Measurements from ENCODE around the gene MEOX2. TPM values are rescaled to one million over a fixed set of nuclear protein-coding genes. Genes with fewer than 3 reads are reported as not detected.

The MEOX2 gene
- total RNA-seq, 1 experiment from 2014 or later = not detected

DNA sequence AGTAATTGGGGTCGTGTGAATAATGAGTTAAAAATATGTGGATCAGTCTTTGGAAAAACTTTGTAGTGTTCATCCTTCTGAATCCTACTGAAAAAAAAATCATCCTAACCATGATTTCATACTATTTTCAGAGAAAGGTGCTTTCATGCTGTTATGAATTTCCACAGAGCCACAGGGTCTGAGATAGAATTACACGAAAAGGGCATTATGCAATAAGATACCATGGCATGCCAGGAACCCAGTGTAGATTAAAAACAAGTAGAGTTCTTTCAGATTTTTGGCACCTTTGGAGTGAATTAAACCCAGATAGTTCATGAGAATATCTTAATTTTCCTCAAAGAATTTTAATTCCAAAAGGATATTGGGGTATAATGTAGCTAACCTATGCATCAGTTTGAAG, 77.2 kb downstream of the MEOX2 start:
- Mint-ChIP-seq H3K4me3 (ENCODE audit: unreplicated experiment) (no peak overlapping the region), H3K27me3 (ENCODE audit: insufficient read depth, unreplicated experiment) (peaks cover 6% of the 10 kb centered on the region), H3K9me3 (ENCODE audit: unreplicated experiment) (no peaks in the 10 kb centered on the region), H3K27ac (ENCODE audit: unreplicated experiment) (no peak overlapping the region), H3K4me1 (ENCODE audit: low read depth, unreplicated experiment) (no peaks in the 10 kb centered on the region), H3K36me3 (ENCODE audit: insufficient read depth, unreplicated experiment) (no peaks in the 10 kb centered on the region)
- no peaks in the 10 kb centered on the region for H3K9me3 ChIP-seq
- no peaks in the 10 kb centered on the region for H3K36me3 ChIP-seq (ENCODE audit: control insufficient read depth, insufficient read depth, low read length)
- DNase-seq = no peak
- ChIA-PET POLR2A (no interaction called here), CTCF (no interaction called here)
- no TSS peak for BruUV-seq (replicated peaks)
- H3K4me1 ChIP-seq = no peaks in the 10 kb centered on the region
- H3K4me3 ChIP-seq (ENCODE audit: low read depth, low read length) = no peak overlapping the region
- no peak for TF ChIP-seq CTCF (IDR thresholded peaks at IDR 0.05; ENCODE audit: insufficient read depth in 1 of 2, low read depth in 1 of 2, low read length in 1 of 2, severe bottlenecking in 1 of 2, unreplicated experiment in 1 of 2)
- intact Hi-C loops (cut with micrococcal nuclease; ENCODE audit: unreplicated experiment) = no loop called here
- no peaks in the 10 kb centered on the region for H3K27me3 ChIP-seq (replicated peaks; ENCODE audit: control insufficient read depth, insufficient read depth, low read length)

DNA sequence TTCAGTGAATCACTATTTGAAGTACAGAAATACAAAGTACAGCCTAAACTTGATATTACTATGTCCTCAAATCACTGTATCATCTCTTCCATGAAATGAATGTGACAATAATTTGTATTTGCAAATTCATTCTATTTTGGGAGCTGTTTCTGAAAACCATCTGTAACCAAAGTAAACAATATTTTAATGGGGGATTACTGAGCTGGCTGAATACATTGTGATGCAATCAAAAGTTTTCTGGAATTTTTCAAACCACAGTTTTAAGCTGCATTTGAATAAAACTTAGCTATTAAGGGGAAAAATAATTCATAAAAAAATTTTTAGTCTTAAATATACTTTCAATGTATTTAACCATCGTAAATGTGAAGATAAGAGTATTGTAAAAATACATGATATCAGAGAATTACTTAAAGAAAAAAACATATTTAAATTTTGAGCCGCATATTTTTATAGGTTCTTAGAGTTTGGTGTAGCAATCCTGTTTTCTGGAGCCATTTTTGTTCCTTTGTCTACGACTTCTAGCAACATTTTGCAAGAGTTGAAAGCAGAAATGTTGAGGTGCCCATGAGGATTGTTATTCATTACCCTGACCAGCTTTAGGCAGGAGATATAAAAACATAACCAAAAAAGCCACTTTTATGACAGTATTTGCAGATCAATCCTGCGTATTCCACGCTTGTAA, 78.8 kb downstream of the MEOX2 start:
- no peak overlapping the region for H3K4me3 Mint-ChIP-seq (ENCODE audit: unreplicated experiment)
- ChIA-PET CTCF (interaction anchor here (0.6 kb wide), 1 partner anchor 1028 kb away, joined by 6 read pairs; no protein-coding TSS in a partner anchor), POLR2A (no interaction called here)
- no peak for DNase-seq
- TF ChIP-seq CTCF (IDR thresholded peaks at IDR 0.05; ENCODE audit: insufficient read depth in 1 of 2, low read depth in 1 of 2, low read length in 1 of 2, severe bottlenecking in 1 of 2, unreplicated experiment in 1 of 2) = no peak
- H3K9me3 Mint-ChIP-seq (ENCODE audit: unreplicated experiment) = no peaks in the 10 kb centered on the region
- no peaks in the 10 kb centered on the region for H3K4me1 ChIP-seq
- H3K36me3 ChIP-seq (ENCODE audit: control insufficient read depth, insufficient read depth, low read length) = no peaks in the 10 kb centered on the region
- no peak overlapping the region for H3K27ac Mint-ChIP-seq (ENCODE audit: unreplicated experiment)
- no peaks in the 10 kb centered on the region for H3K4me1 Mint-ChIP-seq (ENCODE audit: low read depth, unreplicated experiment)
- no peaks in the 10 kb centered on the region for H3K36me3 Mint-ChIP-seq (ENCODE audit: insufficient read depth, unreplicated experiment)
- H3K4me3 ChIP-seq (ENCODE audit: low read depth, low read length) = no peak overlapping the region
- H3K9me3 ChIP-seq = no peaks in the 10 kb centered on the region
- BruUV-seq (replicated peaks) = no TSS peak
- intact Hi-C loops (cut with micrococcal nuclease; ENCODE audit: unreplicated experiment) = no loop called here
- H3K27me3 ChIP-seq (replicated peaks; ENCODE audit: control insufficient read depth, insufficient read depth, low read length) = no peaks in the 10 kb centered on the region
- H3K27me3 Mint-ChIP-seq (ENCODE audit: insufficient read depth, unreplicated experiment) = peaks cover 6% of the 10 kb centered on the region

- no peaks in the 10 kb centered on the region for H3K9me3 ChIP-seq
- no peaks in the 10 kb centered on the region for H3K27me3 ChIP-seq (replicated peaks; ENCODE audit: control insufficient read depth, insufficient read depth, low read length)
- H3K27ac Mint-ChIP-seq (ENCODE audit: unreplicated experiment) = no peak overlapping the region
- H3K4me1 ChIP-seq = no peaks in the 10 kb centered on the region
- no TSS peak for BruUV-seq (replicated peaks)
- H3K36me3 ChIP-seq (ENCODE audit: control insufficient read depth, insufficient read depth, low read length) = no peaks in the 10 kb centered on the region
- H3K4me3 Mint-ChIP-seq (ENCODE audit: unreplicated experiment) = no peak overlapping the region
- H3K9me3 Mint-ChIP-seq (ENCODE audit: unreplicated experiment) = no peaks in the 10 kb centered on the region
- no peak overlapping the region for H3K4me3 ChIP-seq (ENCODE audit: low read depth, low read length)
- ChIA-PET CTCF (no interaction called here), POLR2A (no interaction called here)
- DNase-seq = no peak
- H3K27me3 Mint-ChIP-seq (ENCODE audit: insufficient read depth, unreplicated experiment) = no peaks in the 10 kb centered on the region
- intact Hi-C loops (cut with micrococcal nuclease; ENCODE audit: unreplicated experiment) = no loop called here
- H3K36me3 Mint-ChIP-seq (ENCODE audit: insufficient read depth, unreplicated experiment) = no peaks in the 10 kb centered on the region
- no peaks in the 10 kb centered on the region for H3K4me1 Mint-ChIP-seq (ENCODE audit: low read depth, unreplicated experiment)
- no peak for TF ChIP-seq CTCF (IDR thresholded peaks at IDR 0.05; ENCODE audit: insufficient read depth in 1 of 2, low read depth in 1 of 2, low read length in 1 of 2, severe bottlenecking in 1 of 2, unreplicated experiment in 1 of 2)
Observed at GRCh38 chr7:15606561-15606960, 79.9 kb downstream of the MEOX2 start.

Measured in Caco-2 (cell line).